ENCODE measurements around the gene FBXW11.

GRCh38 chr5:171978519-171978918 lies 27.9 kb downstream of the FBXW11 start:
- TF ChIP-seq, protein P1, sequence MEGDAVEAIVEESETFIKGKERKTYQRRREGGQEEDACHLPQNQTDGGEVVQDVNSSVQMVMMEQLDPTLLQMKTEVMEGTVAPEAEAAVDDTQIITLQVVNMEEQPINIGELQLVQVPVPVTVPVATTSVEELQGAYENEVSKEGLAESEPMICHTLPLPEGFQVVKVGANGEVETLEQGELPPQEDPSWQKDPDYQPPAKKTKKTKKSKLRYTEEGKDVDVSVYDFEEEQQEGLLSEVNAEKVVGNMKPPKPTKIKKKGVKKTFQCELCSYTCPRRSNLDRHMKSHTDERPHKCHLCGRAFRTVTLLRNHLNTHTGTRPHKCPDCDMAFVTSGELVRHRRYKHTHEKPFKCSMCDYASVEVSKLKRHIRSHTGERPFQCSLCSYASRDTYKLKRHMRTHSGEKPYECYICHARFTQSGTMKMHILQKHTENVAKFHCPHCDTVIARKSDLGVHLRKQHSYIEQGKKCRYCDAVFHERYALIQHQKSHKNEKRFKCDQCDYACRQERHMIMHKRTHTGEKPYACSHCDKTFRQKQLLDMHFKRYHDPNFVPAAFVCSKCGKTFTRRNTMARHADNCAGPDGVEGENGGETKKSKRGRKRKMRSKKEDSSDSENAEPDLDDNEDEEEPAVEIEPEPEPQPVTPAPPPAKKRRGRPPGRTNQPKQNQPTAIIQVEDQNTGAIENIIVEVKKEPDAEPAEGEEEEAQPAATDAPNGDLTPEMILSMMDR (IDR thresholded peaks at IDR 0.05) = no peak
- TF ChIP-seq POLR2A (IDR thresholded peaks at IDR 0.05) = no peak

All from adrenal gland (tissue), 5 donors.